CD4-positive, alpha-beta memory T cell (primary cell): ENCODE measurements around the gene SERPINB7. TPM values are rescaled to one million over a fixed set of nuclear protein-coding genes. Genes with fewer than 3 reads are reported as not detected.

Experiments
- CTCF ChIA-PET: fragments of 350-600 bp; sonication (Branson Sonifier 250); formaldehyde crosslinking; loops from one replicate; lab custom pipeline; 2021; ENCODE audit warnings: inconsistent platforms; ENCODE audit not compliant: partially characterized antibody; lab: Charles Lee
- POLR2A ChIA-PET: fragments of 350-600 bp; sonication (Branson Sonifier 250); formaldehyde crosslinking; loops from one replicate; lab custom pipeline; 2021; ENCODE audit not compliant: partially characterized antibody; lab: Charles Lee
- DNase-seq, 5 donors: peaks; one replicate each; pipeline versions ENCODE4 v3.0.0 to v3.0.0-alpha.2; 2020 to 2022; ENCODE audit warnings: mixed read lengths in 1 of 5
- H3K27ac ChIP-seq: one replicate; pipeline ENCODE4 v1.7.0; 2013; ENCODE audit warnings: low read depth, low read length
- H3K27me3 ChIP-seq: 2 replicates; pipeline ENCODE4 v1.7.0; 2013; ENCODE audit warnings: mild to moderate bottlenecking, low read length, moderate library complexity; ENCODE audit not compliant: insufficient read depth
- H3K36me3 ChIP-seq: 2 replicates; pipeline ENCODE4 v1.7.0; 2013; ENCODE audit warnings: mild to moderate bottlenecking, low read length, moderate library complexity; ENCODE audit not compliant: insufficient read depth
- H3K4me1 ChIP-seq: 2 replicates; pipeline ENCODE4 v1.7.0; 2013; ENCODE audit warnings: mild to moderate bottlenecking, low read length, moderate library complexity; ENCODE audit not compliant: insufficient read depth
- H3K4me3 ChIP-seq, 2 donors: one replicate each; pipeline ENCODE4 v1.7.0; 2013; ENCODE audit warnings: low read length in 2 of 2, mild to moderate bottlenecking in 1 of 2
- H3K9me3 ChIP-seq, 2 donors: one replicate each; pipeline ENCODE4 v1.7.0; 2013; ENCODE audit warnings: low read length in 2 of 2, control low read depth in 1 of 2; ENCODE audit not compliant: control insufficient read depth in 1 of 2
- H3K27ac Mint-ChIP-seq, 7 donors: one replicate each; pipeline ENCODE4 v1.8.0; 2020 to 2021; ENCODE audit warnings: mixed read lengths in 7 of 7, mild to moderate bottlenecking in 6 of 7, inconsistent platforms in 3 of 7, moderate library complexity in 3 of 7
- H3K27me3 Mint-ChIP-seq, 2 donors: one replicate each; pipeline ENCODE4 v1.8.0; 2020 to 2021; ENCODE audit warnings: mixed read lengths in 2 of 2
- H3K36me3 Mint-ChIP-seq, 2 donors: one replicate each; pipeline ENCODE4 v1.8.0; 2020 to 2021; ENCODE audit warnings: mixed read lengths in 2 of 2, inconsistent platforms in 1 of 2, mild to moderate bottlenecking in 1 of 2
- H3K4me1 Mint-ChIP-seq, 4 donors: one replicate each; pipeline ENCODE4 v1.8.0; 2020 to 2021; ENCODE audit warnings: mixed read lengths in 4 of 4, mild to moderate bottlenecking in 1 of 4
- H3K4me3 Mint-ChIP-seq, 8 donors: one replicate each; pipeline ENCODE4 v1.8.0; 2020 to 2021; ENCODE audit warnings: mixed read lengths in 8 of 8, mild to moderate bottlenecking in 7 of 8, moderate library complexity in 6 of 8, inconsistent platforms in 3 of 8
- H3K9me3 Mint-ChIP-seq, 8 donors: one replicate each; pipeline ENCODE4 v1.8.0; 2020 to 2021; ENCODE audit warnings: mixed read lengths in 8 of 8, mild to moderate bottlenecking in 5 of 8, inconsistent platforms in 3 of 8, moderate library complexity in 1 of 8
- intact Hi-C: fragments of 100-400 bp; cut with micrococcal nuclease; formaldehyde crosslinking; loops from one replicate; pipeline ENCODE4 v1.15.1; 2023
- polyA plus RNA-seq, 2 donors: library from polyadenylated mRNA; unstranded; fragments of 300-500 nt; fragmentation: Illumina TruSeq; gene quantifications; one replicate each; pipeline ENCODE4 v1.2.3, GENCODE V29; 2021
- total RNA-seq, 2 experiments: library from RNA; stranded (reverse); gene quantifications; one replicate each; pipeline ENCODE4 v1.2.3, GENCODE V29; 2021

The SERPINB7 gene
- total and polyA plus RNA-seq, 4 experiments from 2014 or later, result not detected

GRCh38 chr18:63817441-63818051 is 42.3 kb downstream of the SERPINB7 start:
- no peaks in the 10 kb centered on the region for H3K9me3 ChIP-seq
- H3K27me3 ChIP-seq, result no peaks in the 10 kb centered on the region
- Mint-ChIP-seq H3K9me3 (peaks cover 7 to 29% (median 16%) of the 10 kb centered on the region in 8 donors), H3K4me3 (no peak overlapping the region), H3K27me3 (peaks cover 3 to 11% of the 10 kb centered on the region in 2 donors), H3K27ac (no peak overlapping the region), H3K36me3 (no peaks in the 10 kb centered on the region), H3K4me1 (no peaks in the 10 kb centered on the region)
- DNase-seq, result no peak
- no peaks in the 10 kb centered on the region for H3K4me1 ChIP-seq
- CTCF ChIA-PET, result no interaction called here
- no peak overlapping the region for H3K4me3 ChIP-seq
- no peaks in the 10 kb centered on the region for H3K36me3 ChIP-seq
- intact Hi-C loops, result no loop called here
- no peak overlapping the region for H3K27ac ChIP-seq
- POLR2A ChIA-PET, result no interaction called here

GRCh38 chr18:63818212-63818611 is 43.0 kb downstream of the SERPINB7 start:
- no peaks in the 10 kb centered on the region for H3K36me3 ChIP-seq
- Mint-ChIP-seq H3K27me3 (peaks cover 5 to 14% of the 10 kb centered on the region in 2 donors), H3K27ac (no peak overlapping the region), H3K36me3 (no peaks in the 10 kb centered on the region), H3K4me1 (no peaks in the 10 kb centered on the region), H3K9me3 (peaks cover 7 to 29% (median 16%) of the 10 kb centered on the region in 8 donors), H3K4me3 (no peak overlapping the region)
- POLR2A ChIA-PET, result no interaction called here
- no peaks in the 10 kb centered on the region for H3K9me3 ChIP-seq
- intact Hi-C loops, result no loop called here
- CTCF ChIA-PET, result interaction anchor here (1.6 kb wide), 1 partner anchor 118 kb away, joined by 3 read pairs; no protein-coding TSS in a partner anchor
- no peak overlapping the region for H3K4me3 ChIP-seq
- no peak overlapping the region for H3K27ac ChIP-seq
- DNase-seq, result no peak
- no peaks in the 10 kb centered on the region for H3K4me1 ChIP-seq
- H3K27me3 ChIP-seq, result no peaks in the 10 kb centered on the region

GRCh38 chr18:63819786-63820185 is 44.6 kb downstream of the SERPINB7 start:
- DNase-seq, result no peak
- no peaks in the 10 kb centered on the region for H3K36me3 Mint-ChIP-seq
- peak overlapping the region in 1 of 8 donors; percentile 62 for H3K4me3 Mint-ChIP-seq
- H3K9me3 Mint-ChIP-seq, result peaks cover 5 to 29% (median 16%) of the 10 kb centered on the region in 8 donors
- H3K27me3 Mint-ChIP-seq, result peaks cover 7 to 14% of the 10 kb centered on the region in 2 donors
- H3K36me3 ChIP-seq, result no peaks in the 10 kb centered on the region
- intact Hi-C loops, result no loop called here
- CTCF ChIA-PET, result interaction anchor here (1.6 kb wide), 1 partner anchor 117 kb away, joined by 3 read pairs; no protein-coding TSS in a partner anchor
- no peaks in the 10 kb centered on the region for H3K4me1 ChIP-seq
- no peaks in the 10 kb centered on the region for H3K4me1 Mint-ChIP-seq
- no peak overlapping the region for H3K27ac ChIP-seq
- H3K27ac Mint-ChIP-seq, result no peak overlapping the region
- H3K4me3 ChIP-seq, result no peak overlapping the region
- no peaks in the 10 kb centered on the region for H3K9me3 ChIP-seq
- POLR2A ChIA-PET, result no interaction called here
- no peaks in the 10 kb centered on the region for H3K27me3 ChIP-seq

- Histone ChIP-seq H3K27me3 (no peaks in the 10 kb centered on the region), H3K36me3 (no peaks in the 10 kb centered on the region), H3K9me3 (no peaks in the 10 kb centered on the region), H3K4me1 (no peaks in the 10 kb centered on the region), H3K27ac (no peak overlapping the region), H3K4me3 (no peak overlapping the region)
- Mint-ChIP-seq H3K27ac (no peak overlapping the region), H3K4me3 (no peak overlapping the region), H3K4me1 (no peaks in the 10 kb centered on the region), H3K9me3 (peaks cover 2 to 25% (median 11%) of the 10 kb centered on the region in 8 donors), H3K27me3 (peaks cover 7 to 14% of the 10 kb centered on the region in 2 donors), H3K36me3 (no peaks in the 10 kb centered on the region)
- intact Hi-C loops, result no loop called here
- DNase-seq, result no peak
- POLR2A ChIA-PET, result no interaction called here
- CTCF ChIA-PET, result no interaction called here
Observed at GRCh38 chr18:63820694-63821093, 45.5 kb downstream of the SERPINB7 start.

GRCh38 chr18:63823516-63824219 is 48.5 kb downstream of the SERPINB7 start:
- POLR2A ChIA-PET, result no interaction called here
- CTCF ChIA-PET, result interaction anchor here (0.7 to 2.7 kb wide), 4 partner anchors 16 to 162 kb away, joined by 3 to 14 read pairs (median 3); no protein-coding TSS in a partner anchor
- Mint-ChIP-seq H3K27me3 (peaks cover 6 to 11% of the 10 kb centered on the region in 2 donors), H3K4me1 (no peaks in the 10 kb centered on the region), H3K9me3 (peaks cover 0 to 4% (median 0%) of the 10 kb centered on the region in 8 donors), H3K4me3 (no peak overlapping the region), H3K27ac (no peak overlapping the region), H3K36me3 (no peaks in the 10 kb centered on the region)
- Histone ChIP-seq H3K4me1 (no peaks in the 10 kb centered on the region), H3K4me3 (no peak overlapping the region), H3K36me3 (no peaks in the 10 kb centered on the region), H3K9me3 (no peaks in the 10 kb centered on the region), H3K27me3 (no peaks in the 10 kb centered on the region), H3K27ac (no peak overlapping the region)
- peak in 1 of 5 donors; percentile 3 for DNase-seq
- intact Hi-C loops, result loop anchor here (1.0 kb wide), 1 partner anchor 113 kb away; no protein-coding TSS in a partner anchor

GRCh38 chr18:63824220-63824525 is 49.0 kb downstream of the SERPINB7 start:
- Mint-ChIP-seq H3K4me3 (no peak overlapping the region), H3K36me3 (no peaks in the 10 kb centered on the region), H3K27me3 (peaks cover 6 to 11% of the 10 kb centered on the region in 2 donors), H3K4me1 (no peaks in the 10 kb centered on the region), H3K27ac (no peak overlapping the region), H3K9me3 (no peaks in the 10 kb centered on the region)
- no peaks in the 10 kb centered on the region for H3K9me3 ChIP-seq
- ChIA-PET POLR2A (no interaction called here), CTCF (interaction anchor here (0.7 to 2.7 kb wide), 5 partner anchors 9 to 161 kb away, joined by 3 to 14 read pairs (median 3); no protein-coding TSS in a partner anchor)
- H3K27me3 ChIP-seq, result no peaks in the 10 kb centered on the region
- H3K27ac ChIP-seq, result no peak overlapping the region
- intact Hi-C loops, result loop anchor here (1.0 kb wide), 1 partner anchor 112 kb away; no protein-coding TSS in a partner anchor
- H3K4me3 ChIP-seq, result no peak overlapping the region
- no peaks in the 10 kb centered on the region for H3K36me3 ChIP-seq
- no peaks in the 10 kb centered on the region for H3K4me1 ChIP-seq
- no peak for DNase-seq

GRCh38 chr18:63828120-63828519 is 52.9 kb downstream of the SERPINB7 start:
- Mint-ChIP-seq H3K27me3 (peaks cover 8 to 9% of the 10 kb centered on the region in 2 donors), H3K4me3 (no peak overlapping the region), H3K4me1 (peaks cover 0 to 4% (median 3%) of the 10 kb centered on the region in 4 donors), H3K27ac (no peak overlapping the region), H3K9me3 (no peaks in the 10 kb centered on the region), H3K36me3 (no peaks in the 10 kb centered on the region)
- Histone ChIP-seq H3K4me1 (no peaks in the 10 kb centered on the region), H3K9me3 (no peaks in the 10 kb centered on the region), H3K36me3 (no peaks in the 10 kb centered on the region), H3K27ac (no peak overlapping the region), H3K27me3 (no peaks in the 10 kb centered on the region), H3K4me3 (no peak overlapping the region)
- POLR2A ChIA-PET, result no interaction called here
- intact Hi-C loops, result no loop called here
- CTCF ChIA-PET, result no interaction called here
- DNase-seq, result no peak
